IPS DF 4.7 (cell line): ENCODE results near the gene SEMA5A.
"Not testable (repeated sequence)": the region's sequence is repeated elsewhere in the genome, so short reads cannot be mapped to it uniquely, and the experiment has no call there.

Experiments
- DNase-seq: peaks from one replicate; pipeline ENCODE4 v3.0.0-alpha.2; 2013; ENCODE audit warnings: low spot score; ENCODE audit errors: extremely low read depth

The SEMA5A gene

DNA sequence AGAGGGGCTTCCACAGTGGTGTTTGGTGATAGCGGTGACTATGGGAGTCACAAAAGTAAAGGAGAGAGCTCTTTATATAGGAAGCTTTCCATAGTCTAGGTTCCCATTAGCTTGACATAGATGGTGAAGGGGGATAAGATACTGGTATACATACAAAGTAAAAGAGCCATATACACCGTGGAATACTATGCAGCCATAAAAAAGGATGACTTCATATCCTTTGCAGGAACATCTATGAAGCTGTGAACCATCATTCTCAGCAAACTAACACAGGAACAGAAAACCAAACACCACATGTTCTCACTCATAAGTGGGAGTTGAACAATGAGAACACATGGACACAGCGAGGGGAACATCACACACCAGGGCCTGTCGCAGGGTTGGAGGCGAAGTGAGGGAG lies 146.1 kb downstream of the SEMA5A start:
- DNase-seq = not testable (repeated sequence)

DNA sequence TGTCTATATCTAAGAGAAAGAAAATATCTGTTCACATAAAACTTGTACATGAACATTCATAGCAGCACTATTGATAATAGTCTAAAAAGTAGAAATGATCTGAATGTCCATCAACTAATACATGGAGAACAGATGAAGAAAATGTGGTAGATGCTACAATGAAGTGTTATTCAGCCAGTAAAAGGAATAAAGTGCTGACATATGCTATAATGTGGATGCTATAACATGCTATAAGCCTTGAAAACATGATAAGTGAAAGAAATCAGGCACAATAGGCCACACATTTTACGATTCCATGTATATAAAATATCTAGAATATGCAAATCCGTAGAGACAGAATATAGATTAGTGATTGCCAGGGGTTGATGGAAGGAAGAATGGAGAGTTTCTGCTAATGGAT lies 146.8 kb downstream of the SEMA5A start:
- no peak for DNase-seq

DNA sequence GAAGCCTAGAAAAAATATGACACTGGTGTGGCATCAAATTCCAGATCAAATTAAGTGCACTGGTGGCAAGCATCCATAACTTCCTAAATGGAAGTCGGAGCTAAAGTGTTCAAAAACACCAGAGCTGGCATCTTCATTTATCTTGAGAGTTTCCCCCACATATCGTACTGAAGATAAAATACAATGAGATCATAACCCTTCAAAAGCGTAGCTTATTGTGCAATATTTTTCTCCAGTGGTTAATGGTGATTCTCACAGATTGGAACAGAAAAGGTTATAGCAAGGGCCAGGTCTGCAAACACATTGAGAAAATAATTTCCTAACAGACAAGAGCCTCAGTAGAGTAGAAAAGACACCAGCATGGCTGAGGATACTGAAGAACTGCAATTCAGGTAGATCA lies 147.6 kb downstream of the SEMA5A start:
- no peak for DNase-seq

GRCh38 chr5:9396285-9396770 lies 149.5 kb downstream of the SEMA5A start:
- no peak for DNase-seq

DNA sequence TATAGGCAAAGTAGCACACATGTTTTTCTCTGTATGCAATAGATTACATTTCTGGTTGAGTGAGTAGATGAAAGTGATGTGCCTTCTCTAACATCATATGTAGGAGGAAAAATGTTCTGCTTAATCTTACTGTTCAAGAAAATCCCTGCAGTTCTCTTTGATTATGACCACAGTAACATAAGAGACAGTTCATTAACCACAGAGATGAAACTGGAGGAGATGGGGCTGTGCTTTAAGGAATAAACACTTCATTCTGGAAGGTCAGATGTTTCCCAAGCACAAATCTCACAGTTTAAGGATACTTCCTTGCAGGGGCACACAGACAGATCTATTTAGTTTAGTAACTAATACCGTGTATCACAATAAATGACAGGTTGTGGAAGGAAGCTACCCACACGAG lies 150.2 kb downstream of the SEMA5A start:
- DNase-seq = no peak

- DNase-seq = no peak
Measured at GRCh38 chr5:9394221-9394620, 151.7 kb downstream of the SEMA5A start.

GRCh38 chr5:9392625-9393024 lies 153.2 kb downstream of the SEMA5A start:
- DNase-seq = no peak

DNA sequence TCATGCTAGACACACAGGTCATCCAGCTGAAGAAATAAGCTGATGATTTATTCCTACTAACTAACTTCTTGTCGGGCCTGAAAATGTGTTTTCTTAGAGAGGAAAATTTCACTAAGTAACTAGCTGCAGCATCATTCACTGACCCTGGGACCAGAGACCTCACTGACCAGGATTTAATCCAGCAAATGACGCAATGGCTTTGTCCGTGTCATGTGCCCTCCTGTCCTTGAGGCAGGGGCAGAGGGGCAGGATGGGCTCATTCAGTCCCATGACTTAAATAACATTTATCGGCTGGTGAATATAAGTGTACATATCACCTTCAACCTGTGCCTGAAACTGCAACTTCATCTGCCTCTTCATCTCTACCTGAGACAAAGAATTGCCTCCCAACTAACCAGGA lies 154.8 kb downstream of the SEMA5A start:
- DNase-seq = no peak

- no peak for DNase-seq
Measured at GRCh38 chr5:9390113-9390512, 155.8 kb downstream of the SEMA5A start.

GRCh38 chr5:9388941-9389674 lies 156.8 kb downstream of the SEMA5A start:
- DNase-seq = no peak

DNA sequence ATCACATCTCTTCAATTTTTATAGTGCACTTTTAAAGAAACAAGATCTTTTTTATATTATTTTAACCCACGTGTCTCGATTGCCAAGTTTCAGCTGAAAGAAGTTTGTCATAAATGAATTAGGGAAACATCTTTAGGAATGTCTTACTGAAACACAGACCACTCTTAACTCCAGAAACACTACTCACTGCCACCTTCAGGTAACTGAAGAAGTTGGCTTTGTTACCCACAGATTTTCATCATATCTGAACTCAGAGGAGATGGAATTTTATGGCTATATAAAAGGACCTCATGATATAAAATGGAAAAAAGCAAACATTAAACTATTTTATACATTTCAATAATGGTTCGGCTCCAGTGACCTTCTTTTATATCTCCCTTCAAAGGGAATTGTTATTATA lies 158.0 kb downstream of the SEMA5A start:
- no peak for DNase-seq

DNA sequence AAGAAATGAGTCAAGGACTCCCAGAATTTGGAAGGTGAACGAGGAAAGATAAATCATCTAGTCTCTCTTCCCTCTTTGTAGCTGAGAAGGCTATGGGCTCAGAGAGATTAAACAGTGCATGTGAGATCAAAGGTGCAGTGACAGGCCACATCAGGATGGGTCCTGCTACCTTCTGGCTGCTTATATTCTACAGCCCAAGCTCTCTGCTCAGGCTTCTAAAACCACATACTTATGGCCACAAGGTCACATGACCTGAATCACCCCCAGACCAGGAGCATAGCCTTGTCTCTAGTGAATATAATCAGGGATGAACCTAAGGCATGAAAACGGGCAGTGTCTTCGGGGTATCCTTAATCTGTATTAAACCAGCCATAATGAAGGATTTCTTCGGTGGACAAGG lies 158.9 kb downstream of the SEMA5A start:
- no peak for DNase-seq

DNA sequence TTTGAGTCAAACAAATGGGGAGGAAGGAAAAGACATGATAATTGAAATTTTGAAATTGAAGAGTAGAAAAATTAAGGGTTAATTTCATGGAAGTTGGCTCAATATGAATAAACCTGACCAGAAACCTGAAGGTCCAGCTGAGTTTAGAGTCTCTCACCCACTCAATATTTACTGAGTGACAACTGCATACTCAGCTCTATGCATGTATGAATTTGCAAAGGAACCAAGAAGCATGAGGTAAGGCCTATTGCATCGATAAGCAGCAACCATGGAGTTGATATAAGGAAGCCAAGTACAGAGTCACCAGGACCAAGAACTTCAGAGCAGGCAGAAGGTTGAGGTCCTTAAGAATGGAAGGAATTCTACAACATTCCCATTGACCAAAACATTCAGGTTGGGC lies 163.4 kb downstream of the SEMA5A start:
- DNase-seq = no peak

GRCh38 chr5:9381464-9381863 lies 164.4 kb downstream of the SEMA5A start:
- no peak for DNase-seq

- no peak for DNase-seq
Measured at GRCh38 chr5:9380109-9380508, 165.8 kb downstream of the SEMA5A start.

DNA sequence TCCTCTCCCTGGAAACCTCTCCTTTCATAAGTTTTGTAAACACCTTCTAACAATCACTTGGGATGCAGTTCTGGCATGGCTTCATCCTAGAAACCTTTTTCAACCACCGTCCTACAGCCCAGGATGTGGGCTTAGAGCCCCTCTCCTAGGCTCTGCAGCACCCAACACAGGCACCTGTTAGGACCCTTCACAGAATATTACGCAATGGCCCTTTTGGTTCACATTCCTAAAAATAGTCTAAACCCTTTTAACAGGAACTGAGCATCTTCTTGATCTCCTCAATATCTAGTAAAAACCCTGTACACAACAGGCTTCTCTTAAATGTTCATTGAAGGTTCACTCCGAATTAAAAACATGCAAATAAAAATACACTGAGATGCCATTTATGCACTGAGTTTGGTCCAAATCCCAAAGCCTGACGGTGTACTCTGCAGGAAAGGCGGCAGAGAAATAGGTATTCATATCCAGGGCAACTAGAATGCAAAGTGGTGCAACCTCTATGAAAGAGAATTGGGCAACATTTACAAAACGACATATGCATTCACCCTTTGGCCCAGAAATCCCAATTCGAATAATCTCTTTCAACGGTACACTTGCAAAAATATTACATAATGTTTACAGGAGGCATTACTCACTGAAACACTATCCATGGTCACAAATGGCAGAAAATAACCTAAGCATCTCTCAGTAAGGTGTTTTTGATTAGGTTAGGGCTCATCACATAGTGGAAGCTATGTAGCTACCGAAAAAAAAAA lies 169.3 kb downstream of the SEMA5A start:
- DNase-seq = no peak

GRCh38 chr5:9375756-9376155 lies 170.1 kb downstream of the SEMA5A start:
- DNase-seq = no peak

GRCh38 chr5:9374025-9374424 lies 171.8 kb downstream of the SEMA5A start:
- no peak for DNase-seq

DNA sequence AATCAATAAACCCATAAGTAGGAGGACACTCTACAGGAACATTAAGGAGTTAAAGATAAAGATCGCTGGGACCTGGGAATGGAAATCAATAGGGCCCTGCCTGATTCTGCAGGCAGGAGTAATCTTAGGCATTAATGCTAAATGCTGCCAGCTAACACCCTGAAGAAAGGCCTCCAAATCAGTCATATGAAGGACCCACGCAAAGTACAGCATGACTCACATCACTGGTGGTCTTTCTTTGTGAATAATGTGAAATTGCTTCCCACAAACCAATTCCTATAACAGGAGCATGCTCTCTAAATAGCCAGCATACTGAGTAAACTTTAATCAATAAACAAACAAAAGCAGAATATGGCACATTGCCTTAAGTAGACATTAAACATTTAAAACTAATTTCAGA lies 172.3 kb downstream of the SEMA5A start:
- no peak for DNase-seq

DNA sequence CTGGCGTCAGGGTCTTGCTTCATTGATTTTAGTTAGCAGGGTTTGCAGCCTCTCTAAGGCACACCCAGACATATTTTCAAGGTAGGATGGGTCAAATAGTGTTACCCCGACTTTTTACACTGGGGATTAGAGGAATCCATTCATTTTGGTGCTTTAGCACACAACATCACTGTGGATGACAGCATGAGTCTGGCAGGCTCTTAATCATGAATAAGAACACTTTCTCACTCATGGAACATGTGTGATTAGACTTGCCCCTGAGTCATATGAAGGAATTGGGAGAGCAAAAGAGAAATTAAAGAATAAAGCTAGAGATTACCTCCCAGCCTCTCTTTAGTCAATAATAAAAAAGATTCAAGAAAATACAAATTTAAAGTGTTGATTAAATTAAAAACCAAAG lies 175.6 kb downstream of the SEMA5A start:
- DNase-seq = no peak

DNA sequence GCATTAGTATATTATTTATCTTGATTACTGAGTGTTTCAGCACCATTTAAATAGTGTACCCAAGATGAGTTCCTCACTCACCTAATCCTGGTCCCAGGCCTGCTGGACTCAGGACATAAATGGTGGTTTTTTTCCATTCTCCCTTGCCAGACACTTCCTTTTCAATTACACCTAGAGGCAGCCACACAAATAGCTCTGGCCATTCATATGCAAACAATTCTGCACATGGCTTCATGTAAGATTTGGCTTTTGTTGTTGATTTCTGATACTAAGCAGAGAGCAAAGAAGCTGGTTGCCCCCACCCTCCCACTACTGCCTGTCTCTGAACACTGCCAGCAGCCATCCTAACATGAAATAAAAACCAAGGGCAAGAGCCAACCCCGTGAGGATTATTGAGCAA lies 180.4 kb downstream of the SEMA5A start:
- DNase-seq = no peak

GRCh38 chr5:9363449-9363848 lies 182.4 kb downstream of the SEMA5A start:
- no peak for DNase-seq

- no peak for DNase-seq
Measured at GRCh38 chr5:9363026-9363425, 182.8 kb downstream of the SEMA5A start.
